ENCODE results near the gene CAMTA2.

CAMTA2 gene

DNA sequence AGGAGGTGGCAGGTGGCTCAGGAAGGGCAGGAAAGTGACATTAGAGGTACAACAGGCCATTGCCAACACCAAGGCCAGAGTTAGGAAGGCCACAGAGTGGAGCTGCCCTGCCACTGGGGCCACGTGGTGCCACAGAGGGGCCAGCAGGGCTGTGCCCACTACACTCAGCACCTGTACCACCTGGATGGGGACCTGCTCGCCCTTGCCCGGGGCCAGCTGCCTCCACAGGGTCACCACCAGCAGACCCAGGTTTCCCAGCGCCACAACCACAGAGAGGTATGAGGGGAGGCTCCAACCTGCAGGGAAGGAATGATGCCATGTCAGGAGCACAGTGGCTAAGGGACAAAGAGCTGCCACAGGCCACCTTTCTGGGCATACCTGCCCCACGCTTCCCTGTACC lies 46.6 kb upstream of the CAMTA2 start:
- no peaks in the 10 kb centered on the region for H4K20me1 ChIP-seq (ENCODE audit: low read depth, low read length)
- no peak overlapping the region for H3K27ac ChIP-seq (ENCODE audit: low read depth, low read length)
- H3F3A ChIP-seq (ENCODE audit: insufficient read depth), result peaks cover 5% of the 10 kb centered on the region; the same call in 1 of the 2 replicates
- H3K4me2 ChIP-seq (ENCODE audit: low read depth, low read length, poor library complexity, severe bottlenecking), result no peak overlapping the region
- H3K9me2 ChIP-seq (replicated peaks; ENCODE audit: insufficient read depth, low read length), result no peaks in the 10 kb centered on the region
- no peak overlapping the region for H3K4me3 ChIP-seq (ENCODE audit: insufficient read depth, low read length, poor library complexity, severe bottlenecking)
- H3K9me3 ChIP-seq (ENCODE audit: insufficient read depth, low read length), result no peaks in the 10 kb centered on the region
- no peaks in the 10 kb centered on the region for H3K36me3 ChIP-seq (ENCODE audit: low read length)
- no peak overlapping the region for H2AFZ ChIP-seq (ENCODE audit: low read depth, low read length, severe bottlenecking)
- no peak for TF ChIP-seq EZH2phosphoT487 (conservative IDR thresholded peaks at IDR 0.05; ENCODE audit: low read length)
- TF ChIP-seq, protein P1, sequence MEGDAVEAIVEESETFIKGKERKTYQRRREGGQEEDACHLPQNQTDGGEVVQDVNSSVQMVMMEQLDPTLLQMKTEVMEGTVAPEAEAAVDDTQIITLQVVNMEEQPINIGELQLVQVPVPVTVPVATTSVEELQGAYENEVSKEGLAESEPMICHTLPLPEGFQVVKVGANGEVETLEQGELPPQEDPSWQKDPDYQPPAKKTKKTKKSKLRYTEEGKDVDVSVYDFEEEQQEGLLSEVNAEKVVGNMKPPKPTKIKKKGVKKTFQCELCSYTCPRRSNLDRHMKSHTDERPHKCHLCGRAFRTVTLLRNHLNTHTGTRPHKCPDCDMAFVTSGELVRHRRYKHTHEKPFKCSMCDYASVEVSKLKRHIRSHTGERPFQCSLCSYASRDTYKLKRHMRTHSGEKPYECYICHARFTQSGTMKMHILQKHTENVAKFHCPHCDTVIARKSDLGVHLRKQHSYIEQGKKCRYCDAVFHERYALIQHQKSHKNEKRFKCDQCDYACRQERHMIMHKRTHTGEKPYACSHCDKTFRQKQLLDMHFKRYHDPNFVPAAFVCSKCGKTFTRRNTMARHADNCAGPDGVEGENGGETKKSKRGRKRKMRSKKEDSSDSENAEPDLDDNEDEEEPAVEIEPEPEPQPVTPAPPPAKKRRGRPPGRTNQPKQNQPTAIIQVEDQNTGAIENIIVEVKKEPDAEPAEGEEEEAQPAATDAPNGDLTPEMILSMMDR (IDR thresholded peaks at IDR 0.05; ENCODE audit: insufficient read depth, low read length, poor library complexity, severe bottlenecking), result no peak
- no peaks in the 10 kb centered on the region for H3K79me2 ChIP-seq (ENCODE audit: insufficient read depth, low read length)
- no peak overlapping the region for H3K9ac ChIP-seq (ENCODE audit: low read length)
- no peaks in the 10 kb centered on the region for H3K27me3 ChIP-seq (ENCODE audit: low read length)

DNA sequence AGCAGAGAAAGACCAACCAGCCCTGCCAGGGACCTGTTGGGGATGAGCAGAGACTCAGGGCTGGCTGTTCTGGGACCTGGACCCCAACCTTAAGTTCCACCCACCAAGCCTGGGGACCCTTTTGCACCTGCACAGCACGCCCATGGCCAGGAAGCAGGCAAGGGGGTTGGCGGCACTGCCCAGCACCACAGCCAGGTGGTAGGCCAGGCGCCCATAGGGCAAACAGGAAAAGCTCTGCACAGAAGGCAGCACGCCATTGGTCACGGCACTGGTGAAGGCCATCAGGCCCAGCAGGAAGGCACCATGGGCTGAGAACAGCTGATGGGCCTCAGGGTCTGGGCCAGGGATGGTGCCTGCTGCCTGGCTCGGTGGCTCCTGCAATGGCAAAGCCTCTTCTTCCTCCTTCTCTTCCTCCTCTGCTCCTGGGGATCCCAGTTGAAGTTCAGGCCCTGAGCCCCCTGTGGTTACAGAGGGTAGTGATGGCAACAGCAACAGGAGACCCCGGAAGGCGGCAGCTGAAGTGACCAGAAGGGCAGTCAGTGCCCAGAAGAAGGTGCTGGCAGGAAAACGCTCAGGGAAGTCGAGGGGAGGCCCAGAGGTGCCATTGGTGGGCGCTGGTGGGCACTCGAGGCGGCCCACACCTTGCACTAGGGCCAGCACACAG lies 46.0 kb upstream of the CAMTA2 start:
- Histone ChIP-seq H4K20me1 (ENCODE audit: low read depth, low read length) (no peaks in the 10 kb centered on the region), H3K9me2 (replicated peaks; ENCODE audit: insufficient read depth, low read length) (no peaks in the 10 kb centered on the region), H3K4me2 (ENCODE audit: low read depth, low read length, poor library complexity, severe bottlenecking) (no peak overlapping the region), H3F3A (ENCODE audit: insufficient read depth) (peaks cover 5% of the 10 kb centered on the region; the same call in 1 of the 2 replicates), H3K27me3 (ENCODE audit: low read length) (no peaks in the 10 kb centered on the region), H3K27ac (ENCODE audit: low read depth, low read length) (no peak overlapping the region), H3K36me3 (ENCODE audit: low read length) (no peaks in the 10 kb centered on the region), H3K4me3 (ENCODE audit: insufficient read depth, low read length, poor library complexity, severe bottlenecking) (no peak overlapping the region), H3K79me2 (ENCODE audit: insufficient read depth, low read length) (no peaks in the 10 kb centered on the region), H2AFZ (ENCODE audit: low read depth, low read length, severe bottlenecking) (no peak overlapping the region), H3K9ac (ENCODE audit: low read length) (no peak overlapping the region), H3K9me3 (ENCODE audit: insufficient read depth, low read length) (no peaks in the 10 kb centered on the region)
- no peak for TF ChIP-seq EZH2phosphoT487 (conservative IDR thresholded peaks at IDR 0.05; ENCODE audit: low read length)
- TF ChIP-seq, protein P1 (IDR thresholded peaks at IDR 0.05; ENCODE audit: insufficient read depth, low read length, poor library complexity, severe bottlenecking), result no peak

DNA sequence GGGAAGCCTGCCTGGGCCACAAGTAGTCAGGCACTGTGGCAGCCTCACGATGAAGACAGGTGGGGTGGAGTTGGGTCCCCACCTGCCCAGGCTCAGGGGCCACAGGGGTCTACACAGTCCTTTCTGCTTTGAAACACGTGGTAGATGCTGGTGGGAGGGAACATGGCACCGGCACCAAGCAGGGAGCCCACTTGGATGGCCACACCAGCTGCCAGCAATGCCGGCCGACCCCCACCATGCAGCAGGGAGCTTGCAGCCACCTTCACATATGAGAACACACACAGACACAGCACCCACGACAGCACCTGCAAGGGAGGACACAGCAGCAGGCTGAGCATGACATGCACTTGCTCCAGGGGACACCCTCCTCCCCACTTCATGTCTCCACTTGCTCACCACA lies 45.4 kb upstream of the CAMTA2 start:
- Histone ChIP-seq H4K20me1 (ENCODE audit: low read depth, low read length) (no peaks in the 10 kb centered on the region), H3K4me3 (ENCODE audit: insufficient read depth, low read length, poor library complexity, severe bottlenecking) (no peak overlapping the region), H3K4me2 (ENCODE audit: low read depth, low read length, poor library complexity, severe bottlenecking) (no peak overlapping the region), H3K27ac (ENCODE audit: low read depth, low read length) (no peak overlapping the region), H3F3A (ENCODE audit: insufficient read depth) (peaks cover 5% of the 10 kb centered on the region; the same call in 1 of the 2 replicates), H3K36me3 (ENCODE audit: low read length) (no peaks in the 10 kb centered on the region), H3K9me3 (ENCODE audit: insufficient read depth, low read length) (no peaks in the 10 kb centered on the region), H3K79me2 (ENCODE audit: insufficient read depth, low read length) (no peaks in the 10 kb centered on the region), H3K9ac (ENCODE audit: low read length) (no peak overlapping the region), H3K9me2 (replicated peaks; ENCODE audit: insufficient read depth, low read length) (no peaks in the 10 kb centered on the region), H3K27me3 (ENCODE audit: low read length) (no peaks in the 10 kb centered on the region), H2AFZ (ENCODE audit: low read depth, low read length, severe bottlenecking) (no peak overlapping the region)
- TF ChIP-seq, protein P1 (IDR thresholded peaks at IDR 0.05; ENCODE audit: insufficient read depth, low read length, poor library complexity, severe bottlenecking), result no peak
- no peak for TF ChIP-seq EZH2phosphoT487 (conservative IDR thresholded peaks at IDR 0.05; ENCODE audit: low read length)
